HepG2 (cell line): ENCODE results near the gene ST6GALNAC6. TPM values are rescaled to one million over a fixed set of nuclear protein-coding genes. Genes with fewer than 3 reads are reported as not detected.
A peak's percentile ranks its signal among the peaks of the same experiment; 100 is the strongest.

Experiments
- ATAC-seq: fragments of 200-7000 bp; cut with Tn5 transposase; 3 replicates; pipeline ENCODE4 v1.9.1; 2020; ENCODE audit warnings: mild to moderate bottlenecking, moderate library complexity
- BruUV-seq: library from RNA; stranded (reverse); fragments of 400-500 nt; replicated peaks from 2 replicates; lab custom pipeline; 2021; lab: Mats Ljungman, UMichigan
- CTCF ChIA-PET: fragments of 300-600 bp; formaldehyde crosslinking; extraction: SDS; loops from one replicate; lab custom pipeline; 2021; ENCODE audit warnings: low total read pairs, inconsistent platforms, low intra/inter-chr PET ratio; lab: Yijun Ruan, JAX
- POLR2A ChIA-PET: fragments of 350-600 bp; sonication (Branson Sonifier 250); formaldehyde crosslinking; loops from one replicate; lab custom pipeline; 2020; ENCODE audit warnings: antibody characterized with exemption, inconsistent platforms; lab: Yijun Ruan, JAX
- DNase-seq: peaks from one replicate; pipeline ENCODE4 v3.0.0-alpha.2; 2015; ENCODE audit warnings: low spot score
- FAIRE-seq: peaks from 3 replicates; lab custom pipeline; 2011; peaks lifted over from hg19 to GRCh38; lab: Jason Lieb, UNC
- H2AFZ ChIP-seq: one replicate; pipeline ENCODE4 v1.6.1; 2011; ENCODE audit warnings: low read length, inconsistent platforms
- H3K27ac ChIP-seq: fragments of 300-600 bp; 3 replicates; pipeline ENCODE4 v1.8.0; 2011; ENCODE audit warnings: mixed run types, mild to moderate bottlenecking, mixed read lengths, low read length, inconsistent platforms; ENCODE audit not compliant: insufficient read depth; ENCODE audit errors: extremely low read length
- H3K27me3 ChIP-seq, 2 experiments: fragments of 200-600 bp in 1 of 2; 2 replicates in 1 of 2; 3 replicates in 1 of 2; pipeline versions ENCODE4 v1.6.0 to v1.8.0; 2011; ENCODE audit warnings: low read length in 2 of 2, mild to moderate bottlenecking in 2 of 2, moderate library complexity in 2 of 2, inconsistent platforms in 1 of 2; ENCODE audit not compliant: insufficient read depth in 2 of 2, control insufficient read depth in 1 of 2
- H3K36me3 ChIP-seq, 2 experiments: fragments of 200-600 bp in 1 of 2; replicated peaks in 1 of 2; 2 replicates in 1 of 2; 3 replicates in 1 of 2; pipeline versions ENCODE4 v1.5.1 to v1.8.0; 2011; ENCODE audit warnings: low read length in 2 of 2, inconsistent platforms in 1 of 2; ENCODE audit not compliant: insufficient read depth in 2 of 2, control insufficient read depth in 1 of 2
- H3K4me1 ChIP-seq: 2 replicates; pipeline ENCODE4 v1.5.1; 2012; ENCODE audit warnings: low read length, inconsistent platforms; ENCODE audit not compliant: insufficient read depth
- H3K4me2 ChIP-seq: 2 replicates; pipeline ENCODE4 v1.6.0; 2011; ENCODE audit warnings: low read depth, low read length, inconsistent platforms
- H3K4me3 ChIP-seq, 3 experiments: fragments of 200-600 bp in 1 of 3; sonication (generic), shearing (Covaris generic) in 1 of 3; replicated peaks in 1 of 3; 2 replicates each; pipeline ENCODE4 v1.5.1; 2011 to 2016; ENCODE audit warnings: low read length in 3 of 3, inconsistent platforms in 2 of 3, low read depth in 2 of 3, mild to moderate bottlenecking in 2 of 3, control low read depth in 1 of 3, mixed read lengths in 1 of 3; ENCODE audit not compliant: insufficient read depth in 1 of 3
- H3K79me2 ChIP-seq: one replicate; pipeline ENCODE4 v1.6.1; 2011; ENCODE audit warnings: low read length, inconsistent platforms; ENCODE audit not compliant: insufficient read depth
- H3K9ac ChIP-seq: 2 replicates; pipeline ENCODE4 v1.6.0; 2011; ENCODE audit warnings: mild to moderate bottlenecking, low read depth, low read length, inconsistent platforms; ENCODE audit not compliant: insufficient read depth
- H3K9me3 ChIP-seq: 2 replicates; pipeline ENCODE4 v1.5.1; 2012; ENCODE audit warnings: mild to moderate bottlenecking, low read length
- H4K20me1 ChIP-seq: 2 replicates; pipeline ENCODE4 v1.6.0; 2011; ENCODE audit warnings: inconsistent platforms, mild to moderate bottlenecking, low read length, moderate library complexity; ENCODE audit not compliant: insufficient read depth
- FOXP1 ChIP-seq, 2 experiments: fragments of 450-650 bp in 1 of 2; IDR thresholded peaks; 2 replicates each; pipeline ENCODE4 v1.6.1; 2017 to 2018; ENCODE audit warnings: antibody characterized with exemption in 1 of 2
- HNF4A ChIP-seq: sonication (generic); formaldehyde crosslinking; IDR thresholded peaks from 2 replicates; pipeline ENCODE4 v1.4.0; 2020; ENCODE audit warnings: missing genetic modification reagents
- HNRNPLL ChIP-seq: fragments of 200-400 bp; formaldehyde crosslinking; IDR thresholded peaks from 2 replicates; pipeline ENCODE4 v1.6.1; 2017; ENCODE audit warnings: mild to moderate bottlenecking, low read depth, low read length; ENCODE audit not compliant: poor library complexity, severe bottlenecking
- KLF12 ChIP-seq: sonication (generic); formaldehyde crosslinking; IDR thresholded peaks from 2 replicates; pipeline ENCODE4 v1.4.0; 2020; ENCODE audit warnings: missing genetic modification reagents, borderline replicate concordance
- KLF13 ChIP-seq: sonication (generic); formaldehyde crosslinking; IDR thresholded peaks from 2 replicates; pipeline ENCODE4 v1.4.0; 2020; ENCODE audit warnings: mild to moderate bottlenecking, missing genetic modification reagents
- KLF6 ChIP-seq: IDR thresholded peaks from 2 replicates; pipeline ENCODE4 v1.8.0; 2016; ENCODE audit warnings: missing biosample characterization, missing genetic modification reagents
- NFKBIZ ChIP-seq: IDR thresholded peaks from 2 replicates; pipeline ENCODE4 v1.6.1; 2018; ENCODE audit warnings: missing genetic modification reagents, missing compliant biosample characterization
- PCBP2 ChIP-seq: fragments of 200-400 bp; formaldehyde crosslinking; optimal IDR thresholded peaks from 2 replicates; pipeline ENCODE3; 2018; ENCODE audit warnings: low read length, low read depth; ENCODE audit not compliant: poor library complexity, severe bottlenecking
- POLR2A ChIP-seq, 2 experiments: IDR thresholded peaks; 2 replicates each; pipeline ENCODE4 v1.6.1; 2011; ENCODE audit warnings: low read depth in 2 of 2, low read length in 2 of 2, mild to moderate bottlenecking in 1 of 2, moderate library complexity in 1 of 2; ENCODE audit not compliant: insufficient read depth in 1 of 2
- ZNF143 ChIP-seq: sonication (generic); formaldehyde crosslinking; IDR thresholded peaks from 2 replicates; pipeline ENCODE4 v1.4.0; 2020; ENCODE audit warnings: missing genetic modification reagents
- ZNF720 ChIP-seq: sonication (generic); formaldehyde crosslinking; IDR thresholded peaks from 2 replicates; pipeline ENCODE4 v1.4.0; 2020; ENCODE audit warnings: missing genetic modification reagents
- WGBS: methylation state at CpG from one replicate; pipeline ENCODE4 v1.1.6; 2017; ENCODE audit warnings: low lambda C conversion rate; 5-methylcytosine and 5-hydroxymethylcytosine counted together
- in situ Hi-C: cut with HindIII; loops from 2 replicates; pipeline ENCODE4 v1.10.0; 2017; ENCODE audit warnings: low pct_unique_long_range_greater_than_20kb; ENCODE audit not compliant: extremely low pct_ligation_motif_present
- intact Hi-C: fragments of 100-400 bp; cut with micrococcal nuclease; formaldehyde crosslinking; loops from one replicate; pipeline ENCODE4 v1.10.0; 2022; ENCODE audit not compliant: unreplicated experiment
- polyA plus RNA-seq, 8 experiments: library from polyadenylated mRNA; depleted of rRNA in 3 of 8; stranded (reverse) in 7 of 8; unstranded in 1 of 8; fragments of >200 nt; fragmentation: Illumina TruSeq in 4 of 8; extraction: Trizol in 4 of 8; gene quantifications; 2 replicates each; pipeline versions ENCODE4 v1.2.1 to v1.2.3, GENCODE V29; 2011 to 2016; ENCODE audit warnings: low read depth in 4 of 8, missing spikeins in 1 of 8, mixed read lengths in 1 of 8; ENCODE audit not compliant: insufficient read depth in 1 of 8
- total RNA-seq, 5 experiments: library from RNA; depleted of rRNA; stranded (reverse); fragments of >200 nt; fragmentation: Illumina TruSeq; extraction: Trizol; gene quantifications; 2 replicates each; pipeline ENCODE4 v1.2.3, GENCODE V29; 2016; ENCODE audit warnings: low read depth in 1 of 5
- TF ChIP-seq, protein P1 (sequence below): sonication (generic); formaldehyde crosslinking; IDR thresholded peaks from 2 replicates; pipeline ENCODE4 v1.5.1; 2020; ENCODE audit warnings: mild to moderate bottlenecking, moderate library complexity, missing genetic modification reagents

ST6GALNAC6 gene
- total and polyA plus RNA-seq, 2 of the 13 experiments (the other 11 are each of a cell fraction or from before 2014, with no cell fraction given), result 18.5 to 65.4 TPM

- H3K79me2 ChIP-seq, result peaks cover 22% of the 10 kb centered on the region
- intact Hi-C loops (no loop called here), in situ Hi-C loops (loop anchor here (5.0 kb wide), 1 partner anchor 102 kb away; no protein-coding TSS in a partner anchor)
- H3K9me3 ChIP-seq, result no peaks in the 10 kb centered on the region
- TF ChIP-seq POLR2A (IDR thresholded peaks at IDR 0.05; ENCODE audit: insufficient read depth in 1 of 2, low read depth in 2 of 2, low read length in 2 of 2) (peak in 1 of 2 experiments; percentile 12; a peak in 1 of 4 replicates), KLF13 (CRISPR knock-in tag) (no peak)
- no peak for ATAC-seq
- ChIA-PET CTCF (no interaction called here), POLR2A (no interaction called here)
- no peak for DNase-seq
- no TSS peak for BruUV-seq
- no peak overlapping the region for H3K9ac ChIP-seq
- peaks cover 41% of the 10 kb centered on the region for H3K4me1 ChIP-seq
- no peaks in the 10 kb centered on the region for H4K20me1 ChIP-seq
- 68% methylated on average over 4 of the region's 4 CpGs for WGBS
- no peaks in the 10 kb centered on the region; a peak in 1 of 5 replicates for H3K27me3 ChIP-seq
- FAIRE-seq, result no peak
- H3K4me2 ChIP-seq, result peak overlapping the region; percentile 99
- H3K36me3 ChIP-seq, result peaks cover 0 to 2% of the 10 kb centered on the region in 2 experiments; a peak in 2 of 5 replicates
- H2AFZ ChIP-seq, result no peak overlapping the region
- H3K27ac ChIP-seq, result no peak overlapping the region
- peak overlapping the region in 1 of 3 experiments; percentile 96; a peak in 1 of 6 replicates for H3K4me3 ChIP-seq
These were observed 36.4 kb upstream of the ST6GALNAC6 start for GRCh38 chr9:127935765-127936221.

GRCh38 chr9:127934986-127935385 lies 35.6 kb upstream of the ST6GALNAC6 start:
- TF ChIP-seq KLF12 (CRISPR knock-in tag), result no peak
- no peak for TF ChIP-seq KLF6 (CRISPR knock-in tag)
- TF ChIP-seq HNF4A (CRISPR knock-in tag), result no peak
- TF ChIP-seq ZNF720 (CRISPR knock-in tag), result no peak
- TF ChIP-seq PCBP2, result no peak
- no peak for TF ChIP-seq ZNF143 (CRISPR knock-in tag)
- TF ChIP-seq, protein P1, sequence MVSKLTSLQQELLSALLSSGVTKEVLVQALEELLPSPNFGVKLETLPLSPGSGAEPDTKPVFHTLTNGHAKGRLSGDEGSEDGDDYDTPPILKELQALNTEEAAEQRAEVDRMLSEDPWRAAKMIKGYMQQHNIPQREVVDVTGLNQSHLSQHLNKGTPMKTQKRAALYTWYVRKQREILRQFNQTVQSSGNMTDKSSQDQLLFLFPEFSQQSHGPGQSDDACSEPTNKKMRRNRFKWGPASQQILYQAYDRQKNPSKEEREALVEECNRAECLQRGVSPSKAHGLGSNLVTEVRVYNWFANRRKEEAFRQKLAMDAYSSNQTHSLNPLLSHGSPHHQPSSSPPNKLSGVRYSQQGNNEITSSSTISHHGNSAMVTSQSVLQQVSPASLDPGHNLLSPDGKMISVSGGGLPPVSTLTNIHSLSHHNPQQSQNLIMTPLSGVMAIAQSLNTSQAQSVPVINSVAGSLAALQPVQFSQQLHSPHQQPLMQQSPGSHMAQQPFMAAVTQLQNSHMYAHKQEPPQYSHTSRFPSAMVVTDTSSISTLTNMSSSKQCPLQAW, result no peak
- TF ChIP-seq HNRNPLL, result no peak
- TF ChIP-seq NFKBIZ, result no peak
- no peak for TF ChIP-seq FOXP1 (IDR thresholded peaks at IDR 0.05)
- no peak for TF ChIP-seq FOXP1 (CRISPR knock-in tag; IDR thresholded peaks at IDR 0.05)
- Histone ChIP-seq H3K27me3 (no peaks in the 10 kb centered on the region; a peak in 2 of 5 replicates), H3K4me3 (no peak overlapping the region), H3K27ac (no peak overlapping the region), H3K9ac (no peak overlapping the region), H3K9me3 (no peaks in the 10 kb centered on the region), H4K20me1 (no peaks in the 10 kb centered on the region), H3K4me1 (peaks cover 47% of the 10 kb centered on the region), H3K4me2 (no peak overlapping the region), H3K79me2 (peaks cover 22% of the 10 kb centered on the region), H3K36me3 (peaks cover 0 to 2% of the 10 kb centered on the region in 2 experiments; a peak in 2 of 5 replicates), H2AFZ (no peak overlapping the region)
- ChIA-PET POLR2A (no interaction called here), CTCF (no interaction called here)
- ATAC-seq (no peak), FAIRE-seq (no peak), DNase-seq (no peak)
- intact Hi-C loops, result no loop called here
- in situ Hi-C loops, result loop anchor here (5.0 kb wide), 1 partner anchor 102 kb away; no protein-coding TSS in a partner anchor
- BruUV-seq, result no TSS peak
- WGBS, result 71% methylated on average over 6 of the region's 11 CpGs
